HepG2 (cell line): ENCODE data around the gene CEP44. TPM values are rescaled to one million over a fixed set of nuclear protein-coding genes. Genes with fewer than 3 reads are reported as not detected.
A peak's percentile ranks its signal among the peaks of the same experiment; 100 is the strongest.
"Not testable (repeated sequence)": the region's sequence is repeated elsewhere in the genome, so short reads cannot be mapped to it uniquely, and the experiment has no call there.

Experiments
- ATAC-seq: fragments of 200-7000 bp; cut with Tn5 transposase; 3 replicates; pipeline ENCODE4 v1.9.1; 2020; ENCODE audit warnings: mild to moderate bottlenecking, moderate library complexity
- BruUV-seq: library from RNA; stranded (reverse); fragments of 400-500 nt; replicated peaks from 2 replicates; lab custom pipeline; 2021; lab: Mats Ljungman, UMichigan
- CTCF ChIA-PET: fragments of 300-600 bp; formaldehyde crosslinking; extraction: SDS; loops from one replicate; lab custom pipeline; 2021; ENCODE audit warnings: low total read pairs, inconsistent platforms, low intra/inter-chr PET ratio; lab: Yijun Ruan, JAX
- POLR2A ChIA-PET: fragments of 350-600 bp; sonication (Branson Sonifier 250); formaldehyde crosslinking; loops from one replicate; lab custom pipeline; 2020; ENCODE audit warnings: antibody characterized with exemption, inconsistent platforms; lab: Yijun Ruan, JAX
- DNase-seq: peaks from one replicate; pipeline ENCODE4 v3.0.0-alpha.2; 2015; ENCODE audit warnings: low spot score
- FAIRE-seq: peaks from 3 replicates; lab custom pipeline; 2011; peaks lifted over from hg19 to GRCh38; lab: Jason Lieb, UNC
- H2AFZ ChIP-seq: one replicate; pipeline ENCODE4 v1.6.1; 2011; ENCODE audit warnings: low read length, inconsistent platforms
- H3K27ac ChIP-seq: fragments of 300-600 bp; 3 replicates; pipeline ENCODE4 v1.8.0; 2011; ENCODE audit warnings: mixed run types, mild to moderate bottlenecking, mixed read lengths, low read length, inconsistent platforms; ENCODE audit not compliant: insufficient read depth; ENCODE audit errors: extremely low read length
- H3K27me3 ChIP-seq, 2 experiments: fragments of 200-600 bp in 1 of 2; 2 replicates in 1 of 2; 3 replicates in 1 of 2; pipeline versions ENCODE4 v1.6.0 to v1.8.0; 2011; ENCODE audit warnings: low read length in 2 of 2, mild to moderate bottlenecking in 2 of 2, moderate library complexity in 2 of 2, inconsistent platforms in 1 of 2; ENCODE audit not compliant: insufficient read depth in 2 of 2, control insufficient read depth in 1 of 2
- H3K36me3 ChIP-seq, 2 experiments: fragments of 200-600 bp in 1 of 2; replicated peaks in 1 of 2; 2 replicates in 1 of 2; 3 replicates in 1 of 2; pipeline versions ENCODE4 v1.5.1 to v1.8.0; 2011; ENCODE audit warnings: low read length in 2 of 2, inconsistent platforms in 1 of 2; ENCODE audit not compliant: insufficient read depth in 2 of 2, control insufficient read depth in 1 of 2
- H3K4me1 ChIP-seq: 2 replicates; pipeline ENCODE4 v1.5.1; 2012; ENCODE audit warnings: low read length, inconsistent platforms; ENCODE audit not compliant: insufficient read depth
- H3K4me2 ChIP-seq: 2 replicates; pipeline ENCODE4 v1.6.0; 2011; ENCODE audit warnings: low read depth, low read length, inconsistent platforms
- H3K4me3 ChIP-seq, 3 experiments: fragments of 200-600 bp in 1 of 3; sonication (generic), shearing (Covaris generic) in 1 of 3; replicated peaks in 1 of 3; 2 replicates each; pipeline ENCODE4 v1.5.1; 2011 to 2016; ENCODE audit warnings: low read length in 3 of 3, inconsistent platforms in 2 of 3, low read depth in 2 of 3, mild to moderate bottlenecking in 2 of 3, control low read depth in 1 of 3, mixed read lengths in 1 of 3; ENCODE audit not compliant: insufficient read depth in 1 of 3
- H3K79me2 ChIP-seq: one replicate; pipeline ENCODE4 v1.6.1; 2011; ENCODE audit warnings: low read length, inconsistent platforms; ENCODE audit not compliant: insufficient read depth
- H3K9ac ChIP-seq: 2 replicates; pipeline ENCODE4 v1.6.0; 2011; ENCODE audit warnings: mild to moderate bottlenecking, low read depth, low read length, inconsistent platforms; ENCODE audit not compliant: insufficient read depth
- H3K9me3 ChIP-seq: 2 replicates; pipeline ENCODE4 v1.5.1; 2012; ENCODE audit warnings: mild to moderate bottlenecking, low read length
- H4K20me1 ChIP-seq: 2 replicates; pipeline ENCODE4 v1.6.0; 2011; ENCODE audit warnings: inconsistent platforms, mild to moderate bottlenecking, low read length, moderate library complexity; ENCODE audit not compliant: insufficient read depth
- ARID3A ChIP-seq: IDR thresholded peaks from 2 replicates; pipeline ENCODE4 v1.6.1; 2012; ENCODE audit warnings: low read depth, low read length, improper control_type of control experiment
- ATF1 ChIP-seq: IDR thresholded peaks from 2 replicates; pipeline ENCODE4 v1.6.1; 2016; ENCODE audit warnings: mild to moderate bottlenecking, control low read depth
- CEBPB ChIP-seq: IDR thresholded peaks from 2 replicates; pipeline ENCODE4 v1.6.1; 2011; ENCODE audit warnings: low read depth, low read length, improper control_type of control experiment, borderline replicate concordance
- CEBPG ChIP-seq: IDR thresholded peaks from 2 replicates; pipeline ENCODE4 v1.6.1; 2016
- CREB1 ChIP-seq, 2 experiments: fragments of 450-650 bp in 1 of 2; IDR thresholded peaks; 2 replicates each; pipeline ENCODE4 v1.6.1; 2016 to 2017; ENCODE audit warnings: control low read depth in 1 of 2, mild to moderate bottlenecking in 1 of 2, missing compliant biosample characterization in 1 of 2, missing genetic modification characterization in 1 of 2
- HNF1A ChIP-seq, 2 experiments: sonication (generic) in 1 of 2; formaldehyde crosslinking in 1 of 2; IDR thresholded peaks; 2 replicates each; pipeline versions ENCODE4 v1.4.0 to v1.6.1; 2016 to 2020; ENCODE audit warnings: borderline replicate concordance in 1 of 2, low read depth in 1 of 2, mild to moderate bottlenecking in 1 of 2, missing genetic modification reagents in 1 of 2
- NCOR1 ChIP-seq: fragments of 200-600 bp; sonication (generic); IDR thresholded peaks from 2 replicates; pipeline ENCODE4 v1.7.0; 2017; ENCODE audit warnings: antibody characterized with exemption, low read length, borderline replicate concordance
- NFE2L1 ChIP-seq: sonication (generic); formaldehyde crosslinking; IDR thresholded peaks from 2 replicates; pipeline ENCODE4 v1.4.0; 2020; ENCODE audit warnings: missing genetic modification reagents, mild to moderate bottlenecking, borderline replicate concordance
- SOX13 ChIP-seq, 3 experiments: fragments of 450-650 bp in 1 of 3; sonication (generic) in 1 of 3; formaldehyde crosslinking in 1 of 3; IDR thresholded peaks in 2 of 3; conservative IDR thresholded peaks in 1 of 3; 2 replicates each; pipeline versions ENCODE4 v1.5.0 to v1.6.1; 2016 to 2020; ENCODE audit warnings: antibody characterized with exemption in 1 of 3, mild to moderate bottlenecking in 1 of 3, missing compliant biosample characterization in 1 of 3, missing genetic modification reagents in 1 of 3, moderate library complexity in 1 of 3
- ZNF484 ChIP-seq: sonication (generic); formaldehyde crosslinking; IDR thresholded peaks from 2 replicates; pipeline ENCODE4 v1.5.1; 2020; ENCODE audit warnings: mild to moderate bottlenecking, low read depth, missing genetic modification reagents, borderline replicate concordance
- ZNF598 ChIP-seq: sonication (generic); formaldehyde crosslinking; IDR thresholded peaks from 2 replicates; pipeline ENCODE4 v1.5.1; 2020; ENCODE audit warnings: mild to moderate bottlenecking, missing genetic modification reagents, borderline replicate concordance
- WGBS: methylation state at CpG from one replicate; pipeline ENCODE4 v1.1.6; 2017; ENCODE audit warnings: low lambda C conversion rate; 5-methylcytosine and 5-hydroxymethylcytosine counted together
- in situ Hi-C: cut with HindIII; loops from 2 replicates; pipeline ENCODE4 v1.10.0; 2017; ENCODE audit warnings: low pct_unique_long_range_greater_than_20kb; ENCODE audit not compliant: extremely low pct_ligation_motif_present
- intact Hi-C: fragments of 100-400 bp; cut with micrococcal nuclease; formaldehyde crosslinking; loops from one replicate; pipeline ENCODE4 v1.10.0; 2022; ENCODE audit not compliant: unreplicated experiment
- polyA plus RNA-seq, 8 experiments: library from polyadenylated mRNA; depleted of rRNA in 3 of 8; stranded (reverse) in 7 of 8; unstranded in 1 of 8; fragments of >200 nt; fragmentation: Illumina TruSeq in 4 of 8; extraction: Trizol in 4 of 8; gene quantifications; 2 replicates each; pipeline versions ENCODE4 v1.2.1 to v1.2.3, GENCODE V29; 2011 to 2016; ENCODE audit warnings: low read depth in 4 of 8, missing spikeins in 1 of 8, mixed read lengths in 1 of 8; ENCODE audit not compliant: insufficient read depth in 1 of 8
- total RNA-seq, 5 experiments: library from RNA; depleted of rRNA; stranded (reverse); fragments of >200 nt; fragmentation: Illumina TruSeq; extraction: Trizol; gene quantifications; 2 replicates each; pipeline ENCODE4 v1.2.3, GENCODE V29; 2016; ENCODE audit warnings: low read depth in 1 of 5

CEP44 gene
- total and polyA plus RNA-seq, 2 of the 13 experiments (the other 11 are each of a cell fraction or from before 2014, with no cell fraction given): 5.5 to 11.9 TPM

- no peaks in the 10 kb centered on the region; a peak in 1 of 5 replicates for H3K27me3 ChIP-seq
- H3K9me3 ChIP-seq: no peaks in the 10 kb centered on the region
- H3K4me2 ChIP-seq: no peak overlapping the region
- in situ Hi-C loops: no loop called here
- ChIA-PET POLR2A (interaction anchor here (1.3 kb wide), 1 partner anchor 24 kb away, joined by 4 read pairs; the partner anchor contains the start of genes CEP44 and FBXO8), CTCF (no interaction called here)
- BruUV-seq: no TSS peak
- intact Hi-C loops: no loop called here
- TF ChIP-seq CREB1 (IDR thresholded peaks at IDR 0.05) (no peak), CREB1 (CRISPR knock-in tag; IDR thresholded peaks at IDR 0.05) (0 out of 2 replicates have a peak, but pooled peaks have one; percentile 37), CEBPG (CRISPR knock-in tag) (peak; percentile 43), SOX13 (IDR thresholded peaks at IDR 0.05) (no peak), SOX13 (CRISPR knock-in tag; conservative IDR thresholded peaks at IDR 0.05 in 1 of 2, IDR thresholded peaks at IDR 0.05 in 1 of 2) (0 out of 4 replicates have a peak, but pooled peaks of 1 of the 2 experiments have one; percentile 27), ZNF598 (CRISPR knock-in tag) (no peak), ARID3A (peak; percentile 87), NFE2L1 (CRISPR knock-in tag) (no peak), CEBPB (peak; percentile 85), ZNF484 (no peak), NCOR1 (peak; percentile 59; the same call in 1 of the 2 replicates), ATF1 (CRISPR knock-in tag) (0 out of 2 replicates have a peak, but pooled peaks have one; percentile 18), HNF1A (IDR thresholded peaks at IDR 0.05; ENCODE audit: low read depth) (0 out of 2 replicates have a peak, but pooled peaks have one; percentile 15), HNF1A (CRISPR knock-in tag; IDR thresholded peaks at IDR 0.05; ENCODE audit: borderline replicate concordance) (no peak)
- no peaks in the 10 kb centered on the region; a peak in 2 of 5 replicates for H3K36me3 ChIP-seq
- H2AFZ ChIP-seq: no peak overlapping the region
- ATAC-seq (peak; percentile 88), FAIRE-seq (no peak), DNase-seq (peak; percentile 70)
- no peak overlapping the region for H3K4me3 ChIP-seq
- H3K27ac ChIP-seq: no peak overlapping the region
- no peaks in the 10 kb centered on the region for H3K79me2 ChIP-seq
- H4K20me1 ChIP-seq: no peaks in the 10 kb centered on the region
- H3K9ac ChIP-seq: no peak overlapping the region
- 26% methylated on average over 3 of the region's 3 CpGs for WGBS
- H3K4me1 ChIP-seq: peaks cover 8% of the 10 kb centered on the region
Measured at GRCh38 chr4:174260099-174260498, 23.6 kb upstream of the CEP44 start.

DNA sequence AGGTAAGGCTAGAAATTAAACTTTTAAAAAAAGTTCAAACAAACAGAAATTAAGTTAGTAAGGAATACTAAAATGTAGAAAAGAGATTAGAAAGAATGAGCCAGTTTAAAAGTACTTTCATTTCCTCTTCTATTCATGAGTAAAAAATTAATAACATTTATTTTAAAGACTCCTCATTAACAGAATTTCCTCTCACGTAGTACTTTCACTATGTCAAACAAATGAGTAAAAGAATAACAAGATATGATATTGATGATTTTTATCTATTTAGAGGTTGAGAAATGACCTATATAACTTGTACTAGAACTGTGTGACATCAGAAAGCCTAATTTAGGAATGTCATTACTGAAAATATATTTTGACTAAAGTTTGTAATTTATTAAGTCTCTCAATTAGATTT lies 22.3 kb upstream of the CEP44 start:
- not testable (repeated sequence) for DNase-seq, FAIRE-seq

More for the DNA sequence above, 22.3 kb upstream of the CEP44 start:
- H3K4me1 ChIP-seq, H3K27me3 ChIP-seq, H3K9me3 ChIP-seq, H3K79me2 ChIP-seq, H3K4me2 ChIP-seq, in situ Hi-C loops, H4K20me1 ChIP-seq, BruUV-seq, POLR2A ChIA-PET, intact Hi-C loops, H3K36me3 ChIP-seq, H3K4me3 ChIP-seq, CTCF ChIA-PET, H2AFZ ChIP-seq, ATAC-seq, H3K9ac ChIP-seq, H3K27ac ChIP-seq: not testable (repeated sequence)
- WGBS: 96% methylated on average over 1 of the region's 1 CpG
